A673 (cell line): ENCODE data around the gene RMND1.
"Not testable (repeated sequence)": the region's sequence is repeated elsewhere in the genome, so short reads cannot be mapped to it uniquely, and the experiment has no call there.

Experiments used
- CTCF ChIP-seq: fragments of 300-800, 200-600 bp; sonication (generic); conservative IDR thresholded peaks from 2 replicates; pipeline ENCODE4 v1.5.1; 2017; ENCODE audit warnings: low read depth, mild to moderate bottlenecking, antibody characterized with exemption, low read length, moderate library complexity, mixed read lengths
- EZH2 ChIP-seq: fragments of 200-600 bp; sonication (generic); IDR thresholded peaks from 2 replicates; pipeline ENCODE4 v1.6.1; 2017; ENCODE audit warnings: borderline replicate concordance, low read depth, mild to moderate bottlenecking, mixed read lengths, antibody characterized with exemption, low read length; ENCODE audit not compliant: poor library complexity, severe bottlenecking

DNA sequence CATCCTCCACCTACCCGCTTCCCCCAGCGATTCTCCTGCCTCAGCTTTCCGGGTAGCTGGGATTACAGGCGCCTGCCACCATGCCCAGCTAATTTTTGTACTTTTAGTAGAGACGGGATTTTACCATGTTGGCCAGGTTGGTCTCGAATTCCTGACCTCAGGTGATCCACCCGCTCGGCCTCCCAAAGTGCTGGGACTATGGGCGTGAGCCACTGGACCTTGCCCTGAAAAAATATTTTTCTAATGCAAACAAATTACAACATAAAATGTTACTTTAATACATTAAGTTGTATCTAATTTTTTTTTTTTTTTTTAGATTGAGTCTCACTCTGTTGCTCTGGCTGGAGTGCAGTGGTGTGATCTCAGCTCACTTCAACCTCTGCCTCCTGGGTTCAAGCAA lies 69.3 kb downstream of the RMND1 start:
- not testable (repeated sequence) for TF ChIP-seq CTCF, EZH2
